Measurements from ENCODE around the gene LGR4. TPM values are rescaled to one million over a fixed set of nuclear protein-coding genes. Genes with fewer than 3 reads are reported as not detected.
A peak's percentile ranks its signal among the peaks of the same experiment; 100 is the strongest.

LGR4 gene
- total and polyA plus RNA-seq, 2 experiments from 2014 or later, result 14.9 to 59.2 TPM

DNA sequence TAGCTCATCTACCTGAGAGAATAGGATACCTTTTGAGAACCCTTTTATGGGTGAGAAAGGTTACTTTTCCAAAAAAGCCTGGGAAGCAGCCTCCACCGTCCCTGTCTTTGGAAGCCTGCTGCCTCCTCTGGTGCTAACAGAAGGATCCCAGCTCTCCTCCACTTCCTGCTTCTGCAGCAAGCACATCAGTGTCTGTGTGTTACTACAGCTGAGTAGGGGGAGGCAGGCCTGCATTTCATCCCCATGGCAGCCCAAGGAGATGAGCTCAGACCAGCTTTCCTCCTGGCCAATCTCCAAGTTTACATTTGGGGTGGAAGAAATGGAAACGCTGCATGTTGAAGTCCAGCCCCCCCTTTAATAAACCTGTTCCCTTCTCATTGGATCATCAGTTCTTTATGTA is 102.2 kb downstream of the LGR4 start:
- H3K4me2 ChIP-seq (ENCODE audit: unreplicated experiment), result no peak overlapping the region
- WGBS, 2 experiments (ENCODE audit: low coverage in 1 of 2, low lambda C conversion rate in 2 of 2, missing lambda C conversion rate in 2 of 2), result 53 to 61% methylated on average over 2 of the region's 2 CpGs
- H3K9me2 ChIP-seq (ENCODE audit: insufficient read depth), result no peaks in the 10 kb centered on the region
- no peak for DNase-seq
- H2AFZ ChIP-seq, result no peak overlapping the region
- no peaks in the 10 kb centered on the region for H3F3A ChIP-seq (ENCODE audit: insufficient read depth)
- H3K27me3 ChIP-seq (replicated peaks; ENCODE audit: insufficient read depth), result no peaks in the 10 kb centered on the region
- no peak overlapping the region for H3K27ac ChIP-seq
- no peaks in the 10 kb centered on the region for H4K20me1 ChIP-seq (ENCODE audit: insufficient read depth)
- H3K4me3 ChIP-seq, result no peak overlapping the region
- no peak for TF ChIP-seq EZH2phosphoT487 (IDR thresholded peaks at IDR 0.05; ENCODE audit: insufficient read depth, low read depth)
- no peaks in the 10 kb centered on the region for H3K79me2 ChIP-seq (ENCODE audit: insufficient read depth)
- no peak overlapping the region for H3K9ac ChIP-seq
- H3K4me1 ChIP-seq (ENCODE audit: insufficient read depth), result no peaks in the 10 kb centered on the region
- H3K9me3 ChIP-seq (ENCODE audit: low read depth), result no peaks in the 10 kb centered on the region
- in situ Hi-C loops (cut with MboI), result no loop called here
- H3K36me3 ChIP-seq (ENCODE audit: low read depth), result peaks cover 64% of the 10 kb centered on the region

GRCh38 chr11:27367881-27368280 is 104.7 kb downstream of the LGR4 start:
- TF ChIP-seq EZH2 (IDR thresholded peaks at IDR 0.05; ENCODE audit: insufficient read depth, poor library complexity, severe bottlenecking) (no peak), EZH2phosphoT487 (IDR thresholded peaks at IDR 0.05; ENCODE audit: insufficient read depth, low read depth) (no peak)
- Histone ChIP-seq H3K79me2 (ENCODE audit: insufficient read depth) (no peaks in the 10 kb centered on the region), H3F3A (ENCODE audit: insufficient read depth) (peaks cover 4% of the 10 kb centered on the region; the same call in 1 of the 2 replicates), H3K36me3 (ENCODE audit: low read depth) (peaks cover 45% of the 10 kb centered on the region), H3K27me3 (replicated peaks; ENCODE audit: insufficient read depth) (no peaks in the 10 kb centered on the region), H3K9me3 (ENCODE audit: low read depth) (no peaks in the 10 kb centered on the region), H3K4me1 (ENCODE audit: insufficient read depth) (peaks cover 7% of the 10 kb centered on the region), H2AFZ (no peak overlapping the region), H3K4me2 (ENCODE audit: unreplicated experiment) (no peak overlapping the region), H4K20me1 (ENCODE audit: insufficient read depth) (no peaks in the 10 kb centered on the region), H3K27ac (no peak overlapping the region), H3K9me2 (ENCODE audit: insufficient read depth) (no peaks in the 10 kb centered on the region), H3K9ac (no peak overlapping the region), H3K4me3 (no peak overlapping the region)
- WGBS, 2 experiments (ENCODE audit: low coverage in 1 of 2, low lambda C conversion rate in 2 of 2, missing lambda C conversion rate in 2 of 2), result 78 to 83% methylated on average over 10 of the region's 10 CpGs
- in situ Hi-C loops (cut with MboI), result no loop called here
- DNase-seq, result no peak

GRCh38 chr11:27363576-27364117 is 108.9 kb downstream of the LGR4 start:
- whole genome bisulfite sequencing, 2 experiments (ENCODE audit: low coverage in 1 of 2, low lambda C conversion rate in 2 of 2, missing lambda C conversion rate in 2 of 2), result 44 to 45% methylated on average over 13 of the region's 13 CpGs
- Histone ChIP-seq H3K27ac (peak overlapping the region; percentile 48), H2AFZ (peak overlapping the region; percentile 94), H3K9ac (peak overlapping the region; percentile 84), H3K9me3 (ENCODE audit: low read depth) (no peaks in the 10 kb centered on the region), H3K4me1 (ENCODE audit: insufficient read depth) (peaks cover 17% of the 10 kb centered on the region), H3F3A (ENCODE audit: insufficient read depth) (peaks cover 10% of the 10 kb centered on the region; the same call in 1 of the 2 replicates), H3K79me2 (ENCODE audit: insufficient read depth) (no peaks in the 10 kb centered on the region; the same call in 1 of the 2 replicates), H3K4me3 (peak overlapping the region; percentile 86), H3K36me3 (ENCODE audit: low read depth) (peaks cover 16% of the 10 kb centered on the region; the same call in 1 of the 2 replicates), H3K9me2 (ENCODE audit: insufficient read depth) (no peaks in the 10 kb centered on the region), H3K27me3 (replicated peaks; ENCODE audit: insufficient read depth) (no peaks in the 10 kb centered on the region), H3K4me2 (ENCODE audit: unreplicated experiment) (peak overlapping the region; percentile 98), H4K20me1 (ENCODE audit: insufficient read depth) (no peaks in the 10 kb centered on the region)
- no peak for TF ChIP-seq EZH2phosphoT487 (IDR thresholded peaks at IDR 0.05; ENCODE audit: insufficient read depth, low read depth)
- no peak for TF ChIP-seq EZH2 (IDR thresholded peaks at IDR 0.05; ENCODE audit: insufficient read depth, poor library complexity, severe bottlenecking)
- DNase-seq, result no peak
- in situ Hi-C loops (cut with MboI), result no loop called here

DNA sequence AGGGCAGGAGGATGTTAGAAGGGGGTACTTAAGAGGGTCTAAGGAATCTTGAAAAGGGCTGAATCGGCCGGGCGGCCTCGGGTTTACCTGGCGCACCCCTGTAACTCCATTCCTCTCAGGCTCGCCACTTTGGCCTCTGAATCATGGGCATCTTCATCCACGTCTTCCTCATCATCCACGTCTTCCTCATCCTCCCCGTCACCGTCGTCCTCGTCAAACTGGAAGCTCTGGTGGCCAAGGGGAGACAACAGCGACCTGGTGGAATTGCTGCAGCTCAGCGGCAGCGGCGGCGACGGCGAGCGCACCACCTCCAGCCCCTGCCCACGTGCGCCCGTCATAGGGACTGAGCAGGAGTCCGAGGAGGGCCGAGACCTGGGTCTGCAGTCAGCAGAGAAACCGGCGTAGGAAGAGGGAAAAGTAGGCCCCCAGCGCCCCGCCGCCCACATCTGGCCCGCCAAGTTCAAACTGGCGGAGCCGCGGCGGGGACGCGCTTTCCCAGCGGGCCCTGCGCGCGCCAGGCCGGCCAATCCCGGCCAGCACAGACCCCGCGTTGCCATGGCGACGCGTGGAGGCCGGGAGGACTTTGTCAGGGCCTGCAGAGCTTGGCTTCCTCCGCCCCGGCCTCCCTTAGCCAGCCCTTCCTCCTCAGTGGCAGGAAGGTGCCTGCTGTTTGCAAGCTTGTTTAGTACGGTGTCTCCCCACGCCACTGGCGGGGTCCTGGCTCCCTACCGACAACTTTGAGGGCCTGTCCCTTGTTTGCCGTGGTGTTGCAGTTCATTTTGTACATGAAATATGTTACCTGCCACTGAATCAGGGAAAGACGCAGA is 109.6 kb downstream of the LGR4 start, which contains the start of gene CCDC34:
Gene CCDC34, minus strand, starts transcription at position 467 of the 827 bp plus-strand sequence. Its CDS starts 21 bp downstream, at position 446.
- Histone ChIP-seq H3F3A (ENCODE audit: insufficient read depth) (peaks cover 10% of the 10 kb centered on the region; the same call in 1 of the 2 replicates), H3K9ac (peak within 1 kb of the TSS; percentile 84), H4K20me1 (ENCODE audit: insufficient read depth) (no peaks in the 10 kb centered on the region), H3K36me3 (ENCODE audit: low read depth) (peaks cover 13% of the 10 kb centered on the region; the same call in 1 of the 2 replicates), H3K4me2 (ENCODE audit: unreplicated experiment) (peak within 1 kb of the TSS; percentile 98), H3K27me3 (replicated peaks; ENCODE audit: insufficient read depth) (no peaks in the 10 kb centered on the region), H3K79me2 (ENCODE audit: insufficient read depth) (no peaks in the 10 kb centered on the region; the same call in 1 of the 2 replicates), H2AFZ (peak within 1 kb of the TSS; percentile 94), H3K27ac (peak within 1 kb of the TSS; percentile 48), H3K4me1 (ENCODE audit: insufficient read depth) (peaks cover 17% of the 10 kb centered on the region), H3K9me3 (ENCODE audit: low read depth) (no peaks in the 10 kb centered on the region), H3K4me3 (peak within 1 kb of the TSS; percentile 86), H3K9me2 (ENCODE audit: insufficient read depth) (no peaks in the 10 kb centered on the region)
- in situ Hi-C loops (cut with MboI), result no loop called here
- peak; percentile 98 for DNase-seq
- TF ChIP-seq EZH2 (IDR thresholded peaks at IDR 0.05; ENCODE audit: insufficient read depth, poor library complexity, severe bottlenecking), result no peak
- no peak for TF ChIP-seq EZH2phosphoT487 (IDR thresholded peaks at IDR 0.05; ENCODE audit: insufficient read depth, low read depth)
- 0 to 1% methylated on average over 51 to 57 of the region's 57 CpGs for WGBS, 2 experiments (ENCODE audit: low coverage in 1 of 2, low lambda C conversion rate in 2 of 2, missing lambda C conversion rate in 2 of 2)
